Frontal cortex (tissue), 4 donors: ENCODE results near the gene KCTD1. TPM values are rescaled to one million over a fixed set of nuclear protein-coding genes. Genes with fewer than 3 reads are reported as not detected.

Experiments
- DNase-seq, 2 donors: peaks; one replicate each; pipeline ENCODE4 v3.0.0; 2012; ENCODE audit warnings: low spot score in 2 of 2
- FAIRE-seq: peaks from 2 replicates; lab custom pipeline; 2012; peaks lifted over from hg19 to GRCh38; lab: Jason Lieb, UNC
- total RNA-seq: library from RNA; depleted of rRNA; stranded (reverse); fragments of >200 nt; gene quantifications from one replicate; pipeline ENCODE4 v1.2.3, GENCODE V29; 2014
- donor health status: control.
- donor health status: control.
- donor health status: control.

KCTD1 gene
- total RNA-seq, 1 donor from 2014 or later, result 29.8 TPM

DNA sequence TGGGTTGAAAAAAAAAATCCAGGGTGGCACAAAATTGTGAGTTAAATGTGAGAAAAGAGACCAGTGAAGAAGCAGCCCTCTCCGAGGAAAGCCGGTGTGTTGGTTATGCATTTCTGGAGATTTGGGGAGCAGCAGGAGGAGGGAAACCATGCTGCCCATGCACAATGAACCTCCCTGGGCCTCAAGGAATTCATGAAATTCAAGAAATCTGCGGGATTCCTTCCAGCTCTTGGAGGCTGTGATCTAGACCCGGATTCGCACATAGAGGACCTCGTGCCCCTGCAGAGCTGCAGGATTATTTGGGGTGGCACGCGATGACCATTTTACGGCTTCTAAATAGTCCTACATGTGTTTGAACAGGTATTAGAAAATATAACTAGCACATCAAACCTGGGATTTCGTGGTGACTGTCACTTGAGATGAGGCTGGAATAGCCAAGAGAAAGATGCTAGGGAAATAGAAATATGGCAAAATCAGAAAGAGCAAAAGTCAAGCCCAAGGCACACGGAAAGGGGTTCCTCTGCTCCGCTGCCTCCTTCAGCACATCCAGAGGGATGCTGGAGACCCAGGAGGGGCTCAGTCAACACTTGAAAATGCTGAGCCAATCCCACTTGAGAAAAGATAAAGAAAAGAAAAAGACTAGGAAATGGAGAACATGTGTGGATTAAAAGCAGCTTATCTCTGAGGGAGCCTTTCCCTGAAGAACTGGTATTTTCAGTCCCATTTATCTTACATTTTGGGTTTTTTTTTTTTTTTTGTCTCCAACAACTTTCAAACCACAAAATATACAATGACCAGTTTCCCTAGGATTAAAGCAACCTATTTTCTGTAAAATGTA, 22.0 kb downstream of the KCTD1 start:
- FAIRE-seq, result no peak
- no peak for DNase-seq

DNA sequence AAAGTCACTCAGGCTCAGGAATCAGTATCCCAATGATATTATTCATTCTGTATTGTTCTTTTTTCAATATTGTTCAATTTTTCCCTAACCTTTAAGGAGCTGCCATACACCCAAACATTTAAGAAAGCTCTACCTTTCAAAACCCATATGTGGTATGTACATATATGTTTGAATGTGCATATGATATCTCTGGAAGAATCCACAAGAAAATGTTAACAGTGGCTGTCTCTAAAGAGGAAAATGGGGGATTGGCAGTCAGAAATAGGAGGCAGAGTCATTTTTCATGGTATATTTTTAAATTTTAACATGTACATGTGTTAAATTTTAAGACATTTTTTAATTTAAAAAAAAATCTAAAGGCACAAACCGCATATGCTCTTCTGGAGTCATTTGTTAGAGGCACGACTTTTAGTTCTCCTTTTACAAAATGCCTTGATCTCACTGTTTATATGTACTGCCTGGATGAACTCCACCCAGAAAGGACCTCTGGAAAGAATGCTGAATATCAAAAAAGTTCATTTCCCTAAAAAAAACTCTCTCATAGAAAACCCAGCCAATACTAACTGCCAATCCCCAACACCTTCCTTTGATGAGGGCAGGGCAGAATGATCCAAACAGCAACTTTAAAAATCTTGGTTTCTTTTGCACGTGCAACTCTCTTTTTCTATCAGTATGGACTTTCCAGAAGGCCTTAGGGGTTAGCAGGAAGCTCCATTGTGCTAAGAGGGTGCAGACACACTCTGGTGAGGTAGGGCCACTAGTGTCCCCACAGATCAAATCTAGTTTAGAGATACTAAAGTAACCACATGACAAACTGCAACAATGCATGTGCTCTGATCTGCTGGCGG, 23.6 kb downstream of the KCTD1 start:
- FAIRE-seq (no peak), DNase-seq (no peak)

DNA sequence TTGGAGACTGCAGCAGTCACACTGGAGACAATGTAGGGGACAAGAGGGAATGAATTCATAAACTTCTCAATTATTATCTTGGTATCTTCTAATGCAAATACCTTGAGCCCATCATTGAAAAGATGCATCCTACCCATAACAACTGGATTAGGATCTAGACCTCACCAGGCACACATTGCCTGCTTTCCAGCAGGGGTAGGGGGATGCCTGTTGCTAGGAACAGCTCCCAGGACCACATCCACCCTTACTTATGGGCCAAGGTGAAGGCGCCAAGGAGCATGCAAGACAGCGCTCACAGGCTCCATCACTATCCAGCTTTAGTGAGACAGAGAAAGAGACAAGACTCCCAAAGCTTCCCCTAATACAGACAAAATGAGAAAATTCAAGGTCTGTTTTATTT, 24.4 kb downstream of the KCTD1 start:
- DNase-seq (no peak), FAIRE-seq (no peak)

DNA sequence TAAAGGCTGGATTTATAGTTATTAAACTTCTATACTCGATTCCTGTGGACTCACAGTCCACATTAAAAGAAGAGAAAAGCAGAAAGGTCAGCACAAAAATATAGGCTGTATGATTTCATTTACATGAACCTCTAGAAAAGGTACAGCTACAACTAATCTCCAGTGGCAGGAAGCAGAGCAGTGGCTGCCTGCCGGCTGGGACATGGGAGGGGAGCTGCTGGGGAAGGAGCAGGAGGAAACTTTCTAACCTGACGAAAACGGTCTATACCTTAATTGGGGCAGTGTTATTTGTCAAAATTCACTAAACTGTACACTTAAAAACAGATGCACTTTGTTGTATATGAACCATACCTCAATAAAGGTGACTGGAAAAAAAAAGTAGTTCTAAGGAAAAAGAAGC, 26.7 kb downstream of the KCTD1 start:
- no peak for DNase-seq
- no peak for FAIRE-seq

DNA sequence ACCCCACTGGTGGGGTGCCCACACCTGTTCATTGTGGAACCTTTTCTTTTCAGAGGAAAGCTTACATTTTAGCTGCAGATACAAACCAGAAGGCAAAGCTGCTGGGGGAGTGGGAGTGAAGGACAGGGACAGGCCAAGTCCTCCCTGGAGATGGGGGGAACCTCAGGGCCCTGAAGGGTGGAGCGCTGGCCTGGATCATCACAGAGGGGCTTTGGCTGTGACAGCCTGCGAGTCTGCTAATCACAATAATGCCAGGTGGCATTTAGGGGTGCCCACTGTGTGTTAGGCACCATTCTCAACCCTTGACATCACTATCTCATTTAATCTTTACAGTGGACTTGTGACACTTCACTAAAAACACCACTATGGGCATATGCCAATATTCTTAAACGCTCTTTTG, 27.4 kb downstream of the KCTD1 start:
- FAIRE-seq (no peak), DNase-seq (no peak)

DNA sequence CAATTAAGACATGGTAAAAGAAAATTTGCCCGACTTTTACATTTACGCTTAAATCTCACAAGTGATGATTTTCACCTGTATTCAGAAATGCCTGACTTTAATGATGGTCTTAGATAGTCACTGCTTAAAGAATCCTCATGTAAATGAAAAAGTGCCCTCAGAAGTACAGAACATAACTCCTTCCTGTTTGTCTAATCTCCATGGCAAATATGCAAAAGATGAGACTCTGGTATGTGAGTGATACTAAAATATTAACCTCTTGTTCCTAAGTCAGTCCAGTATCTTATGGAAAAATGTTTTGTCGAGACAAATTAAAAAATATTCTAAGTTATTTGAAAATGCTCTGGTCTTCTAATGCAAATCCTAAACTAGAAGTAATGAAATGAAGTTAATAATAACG, 29.2 kb downstream of the KCTD1 start:
- no peak for DNase-seq
- FAIRE-seq, result no peak

DNA sequence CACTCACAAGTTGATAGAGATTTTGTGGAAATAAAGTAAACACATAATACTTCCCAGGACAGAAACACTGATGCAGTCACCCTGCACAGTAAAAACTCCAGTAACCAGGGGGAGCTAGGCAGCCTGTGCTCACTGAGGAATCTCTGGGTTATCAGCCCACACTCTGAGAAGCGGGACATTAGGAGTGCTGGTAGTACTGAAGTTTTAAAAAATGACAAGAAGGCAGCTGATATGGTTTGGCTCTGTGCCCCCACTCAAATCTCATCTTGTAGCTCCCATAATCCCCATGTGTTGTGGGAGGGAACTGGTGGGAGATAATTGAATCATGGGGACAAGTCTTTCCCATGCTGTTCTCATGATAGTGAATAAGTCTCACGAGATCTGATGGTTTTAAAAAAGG, 31.4 kb downstream of the KCTD1 start:
- no peak for FAIRE-seq
- no peak for DNase-seq

DNA sequence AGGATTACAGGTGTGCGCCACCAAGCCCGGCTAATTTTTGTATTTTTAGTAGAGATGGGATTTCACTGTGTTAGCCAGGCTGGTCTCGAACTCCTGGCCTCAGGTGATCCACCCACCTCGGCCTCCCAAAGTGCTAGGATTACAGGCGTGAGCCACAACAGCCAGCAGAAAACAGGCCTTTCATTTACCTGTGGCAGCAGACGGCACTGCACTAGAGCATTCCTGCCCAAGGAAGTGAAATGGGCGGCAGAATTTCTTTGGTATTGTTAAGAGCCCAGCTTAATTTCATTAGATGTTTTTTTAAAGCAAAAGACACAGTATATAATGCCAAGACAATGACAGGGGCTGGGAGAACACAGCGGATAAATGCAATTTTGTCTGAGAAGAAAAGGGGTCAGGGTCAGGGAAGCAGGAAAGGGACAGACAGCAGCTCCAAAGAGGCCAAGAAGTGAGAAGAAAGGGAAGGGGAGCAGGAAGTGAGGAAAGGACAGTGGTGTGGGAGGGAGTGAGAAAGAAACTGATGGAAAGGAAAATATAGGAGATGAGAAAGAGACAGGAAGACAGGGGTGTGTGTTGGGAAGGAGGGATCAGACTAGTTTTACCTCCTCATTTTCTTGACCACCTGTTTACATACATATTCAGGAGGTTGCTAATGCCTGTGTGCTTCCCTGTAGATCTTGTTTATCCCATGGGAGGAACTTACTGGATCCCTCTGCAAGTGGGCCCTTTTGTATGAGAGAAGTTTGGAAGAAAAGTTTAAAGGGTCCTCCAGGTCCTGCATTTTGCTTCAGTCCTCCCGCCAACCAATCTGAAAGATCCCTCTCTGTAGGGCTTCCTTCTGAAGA, 32.5 kb downstream of the KCTD1 start:
- DNase-seq (no peak), FAIRE-seq (no peak)

DNA sequence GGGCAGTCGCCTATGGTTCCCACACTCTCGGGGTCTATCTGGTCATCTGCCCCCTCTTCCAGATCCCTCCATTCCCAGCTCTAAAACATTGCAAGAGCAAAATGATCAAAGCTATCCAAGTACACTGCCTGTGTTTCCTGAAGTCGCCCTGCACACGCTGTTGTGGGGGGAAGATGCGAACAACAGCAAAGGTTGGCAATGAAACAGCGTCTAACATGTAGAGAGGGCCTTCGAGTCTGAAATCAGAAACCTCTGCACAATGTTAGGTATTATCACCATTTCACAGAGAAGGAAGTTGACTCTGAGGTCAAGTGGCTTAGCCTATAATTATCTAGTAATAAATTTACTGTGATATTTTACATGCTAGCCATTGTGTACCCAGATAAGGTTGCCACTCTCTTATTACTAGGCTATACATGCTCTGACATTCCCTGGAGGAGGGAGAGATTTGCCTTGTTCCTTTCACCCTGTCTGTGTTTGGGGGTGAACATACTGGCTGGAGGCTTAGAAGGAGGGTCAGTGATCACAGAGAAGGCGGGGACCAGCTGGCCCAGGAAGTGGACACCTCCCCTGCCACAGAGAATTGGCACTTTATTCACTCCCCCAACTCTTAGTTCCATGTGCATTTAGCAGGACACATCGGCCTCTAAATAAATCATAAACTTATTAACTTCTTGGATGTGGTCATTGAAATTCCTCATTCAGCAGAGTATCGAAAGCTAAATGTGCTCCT, 36.8 kb downstream of the KCTD1 start:
- DNase-seq (no peak), FAIRE-seq (no peak)

DNA sequence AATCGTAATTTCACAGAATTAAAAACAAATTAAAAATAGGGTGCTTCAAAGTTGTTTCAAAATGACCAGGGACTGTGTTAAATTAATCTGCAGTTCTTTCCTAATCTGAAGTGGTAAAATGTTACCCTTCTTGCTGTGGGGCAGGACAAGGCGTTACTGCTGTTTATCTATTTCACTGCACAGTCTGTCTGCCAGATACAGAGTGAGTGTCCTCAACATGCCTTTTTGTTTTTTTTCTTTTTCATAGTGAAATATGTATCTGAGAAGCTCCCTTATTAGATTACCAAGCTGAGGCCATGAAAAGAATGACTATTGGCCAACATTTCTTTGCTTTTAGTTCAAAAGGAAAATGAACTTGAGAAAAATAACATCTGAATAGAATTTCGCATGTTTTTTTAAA, 38.0 kb downstream of the KCTD1 start:
- FAIRE-seq (no peak), DNase-seq (no peak)

DNA sequence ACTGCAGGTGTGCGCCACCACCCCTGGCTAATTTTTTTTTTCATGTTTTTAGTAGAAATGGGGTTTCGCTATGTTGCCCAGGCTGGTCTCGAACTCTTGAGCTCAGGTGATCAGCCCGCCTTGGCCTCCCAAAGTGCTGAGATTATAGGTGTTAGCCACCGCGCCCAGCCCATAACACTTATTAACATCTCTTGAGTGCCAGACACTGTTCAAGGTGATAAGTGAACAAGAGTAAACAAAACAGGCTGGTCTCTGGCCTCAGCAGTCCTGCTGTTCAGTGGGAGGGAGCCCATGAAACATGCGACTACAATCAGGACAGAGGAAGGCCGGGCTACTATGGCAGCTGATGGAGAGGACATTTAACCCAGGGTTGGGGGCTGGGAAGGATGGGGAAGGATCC, 42.3 kb downstream of the KCTD1 start:
- DNase-seq (no peak), FAIRE-seq (no peak)

DNA sequence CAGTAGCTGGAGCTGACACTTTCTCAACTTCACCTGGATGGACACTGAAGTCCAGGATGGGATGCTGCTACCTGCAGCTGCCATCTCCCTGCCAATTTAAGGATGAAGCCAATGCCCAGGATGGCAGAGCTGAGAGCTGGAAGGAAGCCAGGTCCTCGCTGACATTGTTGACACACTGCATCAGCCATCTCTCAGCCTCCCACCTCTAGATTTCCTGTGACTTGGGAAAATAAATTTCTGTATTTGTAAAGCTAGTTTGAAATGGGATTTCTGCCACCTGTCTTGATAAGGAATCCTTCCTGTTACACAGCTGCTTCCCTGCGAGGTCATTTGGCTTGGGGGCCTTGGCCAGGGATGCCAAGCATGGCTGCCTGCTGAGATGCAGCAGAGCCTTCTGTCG, 43.5 kb downstream of the KCTD1 start:
- DNase-seq, result no peak
- FAIRE-seq, result no peak

DNA sequence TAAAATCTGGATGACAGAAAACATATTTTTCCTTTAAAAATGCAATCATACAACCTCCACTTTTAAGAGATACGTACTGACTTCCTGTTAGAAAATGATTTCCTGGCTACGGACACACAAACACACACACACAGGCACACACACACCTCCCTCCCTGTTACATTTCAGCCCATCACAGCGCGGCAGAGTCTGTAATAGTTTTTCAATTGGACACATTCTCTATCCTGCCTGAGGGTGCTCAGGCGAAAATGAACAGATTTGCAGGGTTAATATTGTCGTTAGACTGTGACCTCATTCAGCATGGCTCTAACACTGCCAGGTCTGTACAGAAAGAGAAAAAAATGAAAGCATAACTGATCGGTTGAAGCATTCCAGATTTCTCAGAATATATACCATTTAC, 45.0 kb downstream of the KCTD1 start:
- FAIRE-seq (no peak), DNase-seq (no peak)

DNA sequence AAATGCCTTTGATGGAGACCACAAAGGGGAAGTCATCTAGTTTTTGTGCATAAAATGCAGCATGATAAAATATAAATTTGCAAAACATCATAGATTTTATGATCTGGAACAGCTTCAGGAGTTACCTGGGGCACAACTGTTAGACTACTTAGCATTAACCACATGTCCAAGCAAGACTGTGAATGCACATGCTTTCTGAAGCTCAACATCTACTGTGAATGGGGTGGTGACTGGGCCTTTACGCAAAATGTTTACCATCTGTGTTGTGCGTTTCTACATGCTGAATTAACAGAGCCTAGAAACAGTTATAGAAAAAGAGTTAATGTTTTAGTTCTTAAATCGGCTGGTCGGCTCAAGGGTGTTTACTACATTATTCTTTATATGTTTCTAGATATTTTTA, 45.5 kb downstream of the KCTD1 start:
- DNase-seq (no peak), FAIRE-seq (no peak)

DNA sequence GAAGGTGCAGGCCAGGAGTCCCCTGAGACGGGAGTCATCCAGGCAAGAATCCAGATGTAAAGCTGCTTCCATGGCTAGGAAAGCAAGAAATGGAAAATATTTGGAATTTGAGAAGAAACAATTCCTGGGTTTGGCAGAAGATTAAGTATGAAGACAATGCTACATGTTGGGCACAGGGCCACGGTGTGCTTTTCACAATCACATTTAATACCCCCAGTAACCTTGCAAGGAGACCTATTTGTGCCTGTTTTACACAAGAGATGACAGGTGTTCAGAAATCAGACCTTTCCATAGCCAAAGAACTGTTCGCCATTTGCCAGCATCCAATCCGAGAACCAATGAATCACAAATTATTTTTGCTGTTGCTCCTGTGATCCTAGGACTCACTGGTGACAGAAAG, 50.5 kb downstream of the KCTD1 start:
- FAIRE-seq (no peak), DNase-seq (no peak)

DNA sequence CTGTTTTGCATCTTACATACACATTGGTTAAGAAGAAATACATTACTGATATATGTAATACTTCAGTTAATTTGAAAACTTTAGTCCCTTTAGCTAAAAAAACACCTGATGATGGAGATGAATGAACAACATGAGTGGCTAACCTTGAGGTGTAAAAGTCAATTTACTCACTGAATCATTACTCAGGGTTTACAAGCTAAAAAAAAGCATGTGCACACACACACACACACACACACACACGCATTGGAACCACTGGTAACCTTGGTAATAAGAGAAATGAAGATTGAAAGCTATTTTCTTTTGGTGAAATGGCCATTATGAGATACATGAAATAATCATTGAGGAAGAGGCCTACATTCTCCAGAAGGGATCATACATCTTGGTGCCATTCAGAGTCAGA, 51.8 kb downstream of the KCTD1 start:
- FAIRE-seq (no peak), DNase-seq (no peak)

DNA sequence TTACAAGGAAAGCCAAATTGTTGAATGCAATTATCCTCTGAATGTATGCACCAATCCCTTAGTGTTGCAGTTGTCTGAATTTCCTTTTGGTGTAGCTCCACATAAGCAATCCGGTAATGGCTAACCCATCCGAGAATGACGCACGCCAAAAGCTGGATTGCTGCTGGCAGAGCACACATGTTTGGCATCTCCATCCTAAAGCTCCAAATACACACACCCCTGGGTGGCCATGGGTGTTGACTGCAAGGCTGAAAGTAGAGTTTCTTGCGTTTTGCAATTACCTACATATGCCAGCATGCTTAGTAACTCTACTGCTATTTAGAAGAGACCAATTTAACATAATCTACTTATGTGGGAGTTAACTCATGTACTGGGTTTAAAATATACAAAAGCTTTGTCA, 53.1 kb downstream of the KCTD1 start:
- FAIRE-seq (no peak), DNase-seq (no peak)

DNA sequence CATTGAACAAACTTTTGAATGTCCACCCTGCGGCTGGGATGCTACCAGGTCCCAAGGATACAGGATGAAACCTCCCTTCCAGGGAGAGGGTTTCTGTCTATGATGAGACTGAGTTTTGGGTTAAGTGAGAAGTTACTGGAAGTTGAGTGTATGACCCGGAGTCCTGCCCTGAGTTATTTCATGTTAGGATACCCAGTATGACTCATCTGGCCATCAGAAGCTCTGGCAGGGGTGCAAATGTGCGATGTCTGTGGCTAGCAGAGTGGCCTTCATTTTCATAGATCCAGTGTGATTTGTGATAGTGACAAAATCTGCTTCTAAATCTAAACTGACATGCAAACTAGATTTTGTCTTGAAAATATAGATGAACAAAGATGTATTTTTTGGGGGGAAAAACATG, 55.3 kb downstream of the KCTD1 start:
- FAIRE-seq, result no peak

DNA sequence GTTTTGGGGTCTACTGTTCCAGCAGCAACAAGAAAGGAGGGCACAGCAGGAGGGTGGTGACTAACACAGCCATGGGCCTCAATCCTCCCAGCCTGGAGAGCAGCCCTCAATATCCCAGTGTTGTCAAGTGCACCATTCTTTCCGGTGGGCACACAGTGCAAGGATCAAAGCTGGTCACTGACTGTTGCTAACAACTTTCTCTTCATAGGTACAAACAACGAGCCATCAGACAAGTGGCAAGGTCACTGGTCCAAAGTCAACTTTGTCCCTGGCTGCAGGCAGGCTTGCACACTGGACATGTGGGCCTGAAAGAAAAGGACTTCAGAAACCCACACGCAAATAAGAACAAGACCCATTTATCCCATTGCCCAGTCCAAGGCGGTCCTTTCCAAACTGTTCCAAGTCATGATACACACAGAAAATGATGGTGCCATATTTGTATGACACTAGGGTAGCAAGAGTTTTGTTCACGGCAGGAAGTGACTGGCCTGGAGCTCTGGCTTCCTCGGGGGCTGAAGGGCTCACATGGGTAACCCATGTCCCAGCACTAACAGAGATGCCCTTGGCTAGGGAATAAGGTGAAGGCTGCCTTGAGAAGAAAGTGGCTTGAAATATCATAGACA, 57.0 kb downstream of the KCTD1 start:
- FAIRE-seq (no peak), DNase-seq (no peak)

More for the DNA sequence above, 55.3 kb downstream of the KCTD1 start:
- no peak for DNase-seq
